ENCODE measurements around the gene RD3L.

The RD3L gene

DNA sequence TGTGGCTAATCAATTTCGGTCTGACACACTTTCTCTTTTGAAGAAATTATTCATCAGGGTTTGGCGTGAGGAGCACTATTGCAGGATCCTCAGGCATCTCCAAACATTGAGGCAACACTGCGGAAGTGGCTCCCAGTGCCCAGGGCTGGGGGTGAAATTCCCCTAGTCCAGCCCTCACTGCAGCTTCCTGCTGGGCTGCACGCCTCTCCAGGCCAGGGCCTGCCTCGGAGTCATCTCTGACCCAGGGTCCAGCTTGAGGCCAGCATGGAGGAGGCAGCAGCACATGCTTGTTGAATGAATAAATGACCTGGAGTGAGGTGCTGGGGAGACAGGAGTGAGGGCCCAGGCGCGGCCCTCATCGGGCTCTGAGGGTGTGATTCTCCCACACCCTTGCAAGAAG lies 50.1 kb downstream of the RD3L start:
- no peak for DNase-seq

DNA sequence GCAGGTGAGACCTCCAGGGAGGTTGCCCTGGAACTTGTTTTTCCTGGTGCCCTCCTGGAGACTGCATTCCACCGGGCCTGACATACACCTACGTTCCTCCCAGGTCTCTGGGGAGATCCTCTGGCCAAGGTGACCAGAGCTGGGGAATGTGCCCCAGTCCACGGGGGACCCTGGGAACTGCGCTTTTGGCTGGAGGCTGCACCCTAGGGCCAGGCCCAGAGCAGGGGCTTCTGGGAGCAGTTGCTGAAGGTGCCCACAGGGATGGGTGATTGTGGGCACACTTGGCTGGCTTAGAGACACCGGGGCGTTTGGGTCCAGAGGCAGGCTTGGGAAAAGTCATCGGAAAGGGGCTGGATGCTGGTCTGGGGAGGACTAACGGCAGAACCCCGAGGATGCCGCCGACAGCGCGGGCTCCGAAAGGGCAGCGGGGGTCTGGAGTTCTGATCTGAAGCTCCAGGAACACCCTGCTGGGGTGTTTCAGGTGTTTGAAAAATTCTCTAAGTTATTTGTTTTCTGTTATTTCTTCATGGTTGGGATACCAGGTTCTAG lies 50.6 kb downstream of the RD3L start:
- no peak for DNase-seq

DNA sequence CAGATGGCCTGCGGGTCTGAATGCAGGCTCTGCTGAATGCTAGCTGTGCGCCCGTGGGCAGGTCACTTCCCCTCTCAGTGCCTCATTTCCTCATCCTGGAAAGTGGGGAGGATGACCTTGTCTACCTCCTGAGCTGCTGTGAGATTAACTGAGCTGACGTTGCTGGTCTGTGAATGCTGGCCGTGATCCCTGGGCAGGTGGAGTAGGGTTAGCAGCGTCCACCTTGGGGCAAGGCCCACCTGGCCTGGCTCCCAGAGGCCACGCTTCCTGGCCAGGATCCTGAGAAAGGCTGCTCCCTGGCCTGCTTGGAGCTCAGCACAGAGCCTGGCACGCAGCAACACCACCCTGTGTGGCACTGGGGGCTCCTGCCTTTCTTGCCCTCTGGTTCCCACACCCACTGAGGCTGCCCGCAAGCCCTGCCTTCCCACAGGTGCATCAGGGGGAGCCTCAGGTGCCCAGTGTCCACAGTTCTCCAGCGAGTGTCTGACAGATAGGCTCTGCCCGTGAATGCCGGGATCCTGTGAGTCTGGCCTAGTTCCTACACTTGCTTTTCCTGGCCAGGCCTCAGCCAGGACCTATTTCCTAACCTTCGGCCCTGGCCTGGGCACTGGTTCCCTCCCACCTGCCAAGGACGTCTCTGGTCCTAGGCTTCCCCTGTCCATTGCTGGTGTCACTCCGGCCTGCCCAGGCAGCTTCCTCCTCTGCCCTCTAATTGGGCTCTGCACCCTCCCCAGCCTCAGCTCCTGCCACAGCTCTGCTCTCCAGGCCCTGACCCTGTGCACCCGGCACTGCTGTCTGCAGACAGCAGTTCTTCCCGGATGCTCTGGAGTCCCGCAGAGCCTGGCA lies 51.3 kb downstream of the RD3L start:
- no peak for DNase-seq

All from fibroblast of skin of back (primary cell).